ENCODE data around the gene IFT81. TPM values are rescaled to one million over a fixed set of nuclear protein-coding genes. Genes with fewer than 3 reads are reported as not detected.
"Not testable (repeated sequence)": the region's sequence is repeated elsewhere in the genome, so short reads cannot be mapped to it uniquely, and the experiment has no call there.

IFT81 gene
- total and polyA plus RNA-seq, 11 donors, result 4.3 to 9.8 (median 8.5) TPM

DNA sequence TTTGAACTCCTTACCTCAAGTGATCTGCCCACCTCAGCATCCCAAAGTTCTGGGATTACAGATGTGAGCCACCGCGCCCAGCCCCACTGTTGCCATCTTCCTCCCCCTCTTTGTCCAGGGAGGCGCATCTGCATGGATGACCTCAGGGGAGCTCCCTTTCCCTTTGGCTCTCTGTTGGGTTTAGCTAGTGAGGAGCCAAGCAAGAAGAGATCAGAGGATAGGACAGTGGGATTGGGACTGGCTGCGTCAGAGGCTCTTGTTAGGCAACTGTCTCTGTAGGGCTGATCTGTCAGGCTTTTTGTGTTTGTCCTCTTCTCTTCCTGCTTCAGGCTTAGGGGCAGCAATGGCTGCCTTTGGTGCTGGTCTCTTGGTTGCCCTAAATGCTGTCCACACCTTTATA is 8.5 kb upstream of the IFT81 start:
- H3K4me1 ChIP-seq, result peaks cover 0 to 26% (median 7%) of the 10 kb centered on the region in 12 donors
- ATAC-seq, result peak in 1 of 4 donors; percentile 7
- TF ChIP-seq POLR2A (IDR thresholded peaks at IDR 0.05), result no peak
- TF ChIP-seq, protein P1, sequence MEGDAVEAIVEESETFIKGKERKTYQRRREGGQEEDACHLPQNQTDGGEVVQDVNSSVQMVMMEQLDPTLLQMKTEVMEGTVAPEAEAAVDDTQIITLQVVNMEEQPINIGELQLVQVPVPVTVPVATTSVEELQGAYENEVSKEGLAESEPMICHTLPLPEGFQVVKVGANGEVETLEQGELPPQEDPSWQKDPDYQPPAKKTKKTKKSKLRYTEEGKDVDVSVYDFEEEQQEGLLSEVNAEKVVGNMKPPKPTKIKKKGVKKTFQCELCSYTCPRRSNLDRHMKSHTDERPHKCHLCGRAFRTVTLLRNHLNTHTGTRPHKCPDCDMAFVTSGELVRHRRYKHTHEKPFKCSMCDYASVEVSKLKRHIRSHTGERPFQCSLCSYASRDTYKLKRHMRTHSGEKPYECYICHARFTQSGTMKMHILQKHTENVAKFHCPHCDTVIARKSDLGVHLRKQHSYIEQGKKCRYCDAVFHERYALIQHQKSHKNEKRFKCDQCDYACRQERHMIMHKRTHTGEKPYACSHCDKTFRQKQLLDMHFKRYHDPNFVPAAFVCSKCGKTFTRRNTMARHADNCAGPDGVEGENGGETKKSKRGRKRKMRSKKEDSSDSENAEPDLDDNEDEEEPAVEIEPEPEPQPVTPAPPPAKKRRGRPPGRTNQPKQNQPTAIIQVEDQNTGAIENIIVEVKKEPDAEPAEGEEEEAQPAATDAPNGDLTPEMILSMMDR (IDR thresholded peaks at IDR 0.05), result no peak
- no peak overlapping the region for H3K27ac ChIP-seq
- intact Hi-C loops (cut with DNase I), result no loop called here
- WGBS, 4 donors, result 96 to 98% (median 97%) methylated on average over 4 of the region's 4 CpGs
- DNase-seq, result no peak
- H3K36me3 ChIP-seq, result no peaks in the 10 kb centered on the region
- H3K4me3 ChIP-seq, result no peak overlapping the region
- no peaks in the 10 kb centered on the region for H3K27me3 ChIP-seq
- H3K9me3 ChIP-seq, result no peaks in the 10 kb centered on the region

DNA sequence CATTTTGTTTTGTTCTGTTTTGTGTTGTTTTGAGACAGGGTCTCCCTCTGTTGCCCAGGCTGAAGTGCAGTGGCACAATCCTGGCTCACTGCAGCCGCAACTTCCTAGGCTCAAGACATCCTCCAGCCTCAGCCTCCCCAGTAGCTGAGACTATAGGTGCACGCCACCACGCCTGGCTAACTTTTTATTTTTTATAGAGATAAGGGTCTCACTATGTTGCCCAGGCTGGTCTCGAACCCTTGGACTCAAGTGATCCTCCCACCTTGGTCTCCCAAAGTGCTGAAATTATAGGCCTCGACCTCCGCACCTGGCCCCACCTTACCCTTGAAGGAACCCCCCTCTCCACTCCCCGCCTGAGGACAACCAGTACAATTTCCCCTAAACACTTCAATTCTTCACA is 7.5 kb upstream of the IFT81 start:
- 97 to 99% (median 97%) methylated on average over 7 of the region's 7 CpGs for WGBS, 4 donors
- no peak for DNase-seq
- Histone ChIP-seq H3K4me1 (peaks cover 0 to 26% (median 7%) of the 10 kb centered on the region in 12 donors), H3K4me3 (no peak overlapping the region), H3K36me3 (no peaks in the 10 kb centered on the region), H3K27ac (peak overlapping the region in 1 of 12 donors; percentile 2), H3K27me3 (no peaks in the 10 kb centered on the region), H3K9me3 (no peaks in the 10 kb centered on the region)
- intact Hi-C loops (cut with DNase I), result no loop called here
- no peak for ATAC-seq
- TF ChIP-seq, protein P1 (IDR thresholded peaks at IDR 0.05), result no peak
- TF ChIP-seq POLR2A (IDR thresholded peaks at IDR 0.05), result no peak

DNA sequence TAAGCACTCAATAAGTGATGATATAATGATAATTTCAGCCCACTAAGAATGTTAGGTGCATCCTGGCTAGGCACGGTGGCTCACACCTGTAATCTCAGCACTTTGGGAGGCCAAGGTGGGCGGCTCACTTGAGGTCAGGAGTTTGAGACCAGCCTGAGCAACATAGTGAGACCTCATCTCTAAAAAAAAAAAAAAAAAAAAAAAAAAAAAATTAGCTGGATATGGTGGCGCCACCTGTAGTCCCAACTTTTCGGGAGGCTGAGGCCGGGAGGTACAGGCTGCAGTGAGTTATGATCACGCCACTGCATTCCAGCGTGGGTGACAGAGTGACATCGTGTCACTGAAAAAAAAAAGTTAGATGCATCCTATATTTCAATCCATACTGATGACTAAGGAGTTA is 6.9 kb upstream of the IFT81 start:
- DNase-seq; intact Hi-C loops (cut with DNase I); H3K4me3 ChIP-seq; H3K36me3 ChIP-seq; H3K9me3 ChIP-seq; ATAC-seq; H3K27me3 ChIP-seq: not testable (repeated sequence)
- 78 to 88% (median 84%) methylated on average over 8 of the region's 8 CpGs for WGBS, 4 donors
- Histone ChIP-seq H3K27ac (peak overlapping the region in 1 of 12 donors; percentile 2), H3K4me1 (peaks cover 0 to 26% (median 7%) of the 10 kb centered on the region in 12 donors)

DNA sequence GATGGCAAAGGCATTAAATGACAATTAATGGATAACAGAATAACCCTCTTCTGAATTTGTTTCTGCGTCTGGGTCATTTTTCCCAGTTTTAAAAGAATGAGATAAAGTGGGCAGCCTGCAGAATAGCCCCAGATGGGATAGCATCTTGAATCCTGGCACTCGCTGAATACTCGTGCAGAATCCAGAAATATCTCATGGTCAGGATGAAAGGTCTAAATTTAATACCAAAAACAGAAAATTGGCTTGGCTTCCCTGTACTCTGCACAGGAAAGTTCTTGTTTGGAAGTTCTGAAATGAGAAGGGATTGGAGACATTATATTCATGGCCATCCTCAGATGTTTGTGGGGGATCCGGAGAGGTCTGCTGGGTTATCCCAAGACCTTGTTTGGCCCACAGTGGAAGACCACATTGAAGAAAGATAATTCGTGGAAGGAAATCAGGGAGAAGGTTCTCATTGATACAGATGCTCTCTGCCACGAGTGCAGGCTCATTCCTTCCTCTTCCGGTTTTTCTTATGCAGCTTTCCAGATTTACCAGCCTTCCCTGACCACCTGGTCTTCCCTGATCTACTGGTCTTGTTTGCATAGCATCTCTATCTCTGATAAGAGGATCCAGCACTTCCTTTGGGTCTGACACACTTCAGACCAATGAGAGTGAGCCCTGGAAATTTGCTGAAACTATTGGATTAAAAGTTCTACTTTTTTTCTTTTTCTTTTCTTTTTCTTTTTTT is 6.0 kb upstream of the IFT81 start:
- H3K27ac ChIP-seq, result peak overlapping the region in 6 of 12 donors; percentile 1 to 55 (median 32)
- H3K4me3 ChIP-seq, result peak overlapping the region in 1 of 12 donors; percentile 17
- 16 to 27% (median 21%) methylated on average over 7 of the region's 7 CpGs for WGBS, 4 donors
- peaks cover 0 to 31% (median 7%) of the 10 kb centered on the region in 12 donors for H3K4me1 ChIP-seq
- no peaks in the 10 kb centered on the region for H3K27me3 ChIP-seq
- TF ChIP-seq, protein P1 (IDR thresholded peaks at IDR 0.05), result no peak
- no peak for TF ChIP-seq POLR2A (IDR thresholded peaks at IDR 0.05)
- peak in 1 of 4 donors; percentile 41 for ATAC-seq
- DNase-seq, result no peak
- H3K9me3 ChIP-seq, result no peaks in the 10 kb centered on the region
- H3K36me3 ChIP-seq, result no peaks in the 10 kb centered on the region
- intact Hi-C loops (cut with DNase I), result no loop called here
